ENCODE measurements around the gene PEAK1.

Gene PEAK1

GRCh38 chr15:77329202-77329601 lies 90.7 kb downstream of the PEAK1 start:
- Histone ChIP-seq H3K4me3 (no peak overlapping the region), H3K36me3 (peaks cover 0 to 4% (median 0%) of the 10 kb centered on the region in 11 experiments; a peak in 2 of 22 replicates), H3K9ac (no peak overlapping the region), H3K9me3 (replicated peaks in 1 of 11) (peaks cover 0 to 10% (median 4%) of the 10 kb centered on the region in 11 experiments; a peak in 12 of 22 replicates), H3K27me3 (no peaks in the 10 kb centered on the region), H3K4me1 (0 out of 20 replicates have a peak, but pooled peaks cover 0 to 3% (median 0%) of the 10 kb centered on the region in 10 experiments), H4K20me1 (peaks cover 0 to 34% (median 0%) of the 10 kb centered on the region in 11 experiments; a peak in 3 of 22 replicates), H3K4me2 (no peak overlapping the region), H3K27ac (no peak overlapping the region)
- no peak for TF ChIP-seq Cebpa-rat (IDR thresholded peaks at IDR 0.05)

- TF ChIP-seq Cebpa-rat (IDR thresholded peaks at IDR 0.05), result no peak
Measured at GRCh38 chr15:77327844-77328529, 91.9 kb downstream of the PEAK1 start.

GRCh38 chr15:77327168-77327567 lies 92.7 kb downstream of the PEAK1 start:
- no peak overlapping the region for H3K4me2 ChIP-seq
- peaks cover 0 to 15% (median 7%) of the 10 kb centered on the region in 11 experiments; a peak in 12 of 22 replicates for H3K9me3 ChIP-seq (replicated peaks in 1 of 11)
- H3K36me3 ChIP-seq, result peaks cover 0 to 8% (median 0%) of the 10 kb centered on the region in 11 experiments; a peak in 2 of 22 replicates
- H3K27me3 ChIP-seq, result no peaks in the 10 kb centered on the region
- H4K20me1 ChIP-seq, result peaks cover 0 to 34% (median 0%) of the 10 kb centered on the region in 11 experiments; a peak in 3 of 22 replicates
- H3K9ac ChIP-seq, result no peak overlapping the region
- no peak overlapping the region for H3K27ac ChIP-seq
- H3K4me3 ChIP-seq, result no peak overlapping the region
- TF ChIP-seq Cebpa-rat (IDR thresholded peaks at IDR 0.05), result no peak
- H3K4me1 ChIP-seq, result no peaks in the 10 kb centered on the region

More at GRCh38 chr15:77327844-77328529, 91.9 kb downstream of the PEAK1 start:
- H3K4me3 ChIP-seq, result no peak overlapping the region
- H3K4me2 ChIP-seq, result no peak overlapping the region
- H3K27ac ChIP-seq, result no peak overlapping the region
- H3K36me3 ChIP-seq, result peaks cover 0 to 8% (median 0%) of the 10 kb centered on the region in 11 experiments; a peak in 2 of 22 replicates
- H3K27me3 ChIP-seq, result no peaks in the 10 kb centered on the region
- H3K4me1 ChIP-seq, result 0 out of 20 replicates have a peak, but pooled peaks cover 0 to under 1% (median 0%) of the 10 kb centered on the region in 10 experiments
- H4K20me1 ChIP-seq, result peaks cover 0 to 34% (median 0%) of the 10 kb centered on the region in 11 experiments; a peak in 3 of 22 replicates
- H3K9me3 ChIP-seq (replicated peaks in 1 of 11), result peaks cover 0 to 15% (median 7%) of the 10 kb centered on the region in 11 experiments; a peak in 12 of 22 replicates
- no peak overlapping the region for H3K9ac ChIP-seq

- H3K4me1 ChIP-seq, result no peaks in the 10 kb centered on the region
- TF ChIP-seq Cebpa-rat (IDR thresholded peaks at IDR 0.05), result no peak
- no peak overlapping the region for H3K9ac ChIP-seq
- peaks cover 0 to 8% (median 0%) of the 10 kb centered on the region in 11 experiments; a peak in 2 of 22 replicates for H3K36me3 ChIP-seq
- peaks cover 0 to 34% (median 0%) of the 10 kb centered on the region in 11 experiments; a peak in 3 of 22 replicates for H4K20me1 ChIP-seq
- H3K9me3 ChIP-seq (replicated peaks in 1 of 11), result peaks cover 0 to 15% (median 7%) of the 10 kb centered on the region in 11 experiments; a peak in 12 of 22 replicates
- H3K4me3 ChIP-seq, result no peak overlapping the region
- no peak overlapping the region for H3K27ac ChIP-seq
- no peak overlapping the region for H3K4me2 ChIP-seq
- no peaks in the 10 kb centered on the region for H3K27me3 ChIP-seq
Measured at GRCh38 chr15:77326366-77326765, 93.5 kb downstream of the PEAK1 start.

GRCh38 chr15:77312523-77312922 lies 107.4 kb downstream of the PEAK1 start:
- TF ChIP-seq Cebpa-rat (IDR thresholded peaks at IDR 0.05), result no peak
- Histone ChIP-seq H3K27ac (no peak overlapping the region), H3K36me3 (no peaks in the 10 kb centered on the region), H3K27me3 (no peaks in the 10 kb centered on the region), H3K4me1 (peaks cover 0 to 19% (median 0%) of the 10 kb centered on the region in 10 experiments; a peak in 3 of 20 replicates), H3K9ac (no peak overlapping the region), H3K4me3 (no peak overlapping the region), H3K4me2 (no peak overlapping the region), H4K20me1 (peaks cover 0 to 47% (median 0%) of the 10 kb centered on the region in 11 experiments; a peak in 3 of 22 replicates), H3K9me3 (replicated peaks in 1 of 11) (no peaks in the 10 kb centered on the region)

- Histone ChIP-seq H3K27me3 (no peaks in the 10 kb centered on the region), H3K27ac (no peak overlapping the region), H3K9me3 (replicated peaks in 1 of 11) (no peaks in the 10 kb centered on the region), H3K4me2 (no peak overlapping the region), H4K20me1 (peaks cover 0 to 45% (median 0%) of the 10 kb centered on the region in 11 experiments; a peak in 3 of 22 replicates), H3K4me3 (no peak overlapping the region), H3K9ac (no peak overlapping the region), H3K36me3 (no peaks in the 10 kb centered on the region), H3K4me1 (peaks cover 0 to 19% (median 0%) of the 10 kb centered on the region in 10 experiments; a peak in 3 of 20 replicates)
- no peak for TF ChIP-seq Cebpa-rat (IDR thresholded peaks at IDR 0.05)
Measured at GRCh38 chr15:77311618-77312398, 108.1 kb downstream of the PEAK1 start.

GRCh38 chr15:77311020-77311419 lies 108.9 kb downstream of the PEAK1 start:
- Histone ChIP-seq H3K4me3 (no peak overlapping the region), H3K36me3 (no peaks in the 10 kb centered on the region), H3K27me3 (no peaks in the 10 kb centered on the region), H4K20me1 (peaks cover 0 to 41% (median 0%) of the 10 kb centered on the region in 11 experiments; a peak in 3 of 22 replicates), H3K4me1 (peaks cover 0 to 19% (median 0%) of the 10 kb centered on the region in 10 experiments; a peak in 3 of 20 replicates), H3K4me2 (no peak overlapping the region), H3K9me3 (replicated peaks in 1 of 11) (no peaks in the 10 kb centered on the region), H3K27ac (no peak overlapping the region), H3K9ac (no peak overlapping the region)
- TF ChIP-seq Cebpa-rat (IDR thresholded peaks at IDR 0.05), result no peak

GRCh38 chr15:77309392-77309791 lies 110.5 kb downstream of the PEAK1 start:
- Histone ChIP-seq H4K20me1 (peaks cover 0 to 41% (median 0%) of the 10 kb centered on the region in 11 experiments; a peak in 3 of 22 replicates), H3K9ac (no peak overlapping the region), H3K9me3 (replicated peaks in 1 of 11) (no peaks in the 10 kb centered on the region), H3K4me3 (no peak overlapping the region), H3K4me1 (peaks cover 0 to 19% (median 0%) of the 10 kb centered on the region in 10 experiments; a peak in 3 of 20 replicates), H3K4me2 (no peak overlapping the region; a peak in 1 of 22 replicates), H3K27ac (no peak overlapping the region), H3K36me3 (no peaks in the 10 kb centered on the region), H3K27me3 (no peaks in the 10 kb centered on the region)
- TF ChIP-seq Cebpa-rat (IDR thresholded peaks at IDR 0.05), result no peak

GRCh38 chr15:77305953-77306352 lies 114.0 kb downstream of the PEAK1 start:
- Histone ChIP-seq H3K27ac (no peak overlapping the region), H4K20me1 (peaks cover 0 to 34% (median 0%) of the 10 kb centered on the region in 11 experiments; a peak in 2 of 22 replicates), H3K4me2 (no peak overlapping the region), H3K4me3 (no peak overlapping the region), H3K36me3 (no peaks in the 10 kb centered on the region), H3K27me3 (no peaks in the 10 kb centered on the region), H3K9ac (no peak overlapping the region), H3K9me3 (replicated peaks in 1 of 11) (no peaks in the 10 kb centered on the region), H3K4me1 (peaks cover 0 to 18% (median 0%) of the 10 kb centered on the region in 10 experiments; a peak in 3 of 20 replicates)
- TF ChIP-seq Cebpa-rat (IDR thresholded peaks at IDR 0.05), result no peak
